H9 (cell line): ENCODE data around the gene RASGEF1C. TPM values are rescaled to one million over a fixed set of nuclear protein-coding genes. Genes with fewer than 3 reads are reported as not detected.

Experiments
- DNase-seq: peaks from one replicate; pipeline ENCODE4 v3.0.0-alpha.2; 2017
- H2AFZ ChIP-seq: one replicate; pipeline ENCODE4 v1.6.1; 2013; ENCODE audit warnings: mild to moderate bottlenecking, low read length, control low read depth, moderate library complexity
- H2AK5ac ChIP-seq: 2 replicates; pipeline ENCODE4 v1.6.1; 2013; ENCODE audit warnings: low read length, control low read depth, mixed read lengths; ENCODE audit not compliant: insufficient read length
- H2BK120ac ChIP-seq: one replicate; pipeline ENCODE4 v1.6.1; 2013; ENCODE audit warnings: low read depth, mild to moderate bottlenecking, low read length, control low read depth, inconsistent platforms; ENCODE audit not compliant: poor library complexity, severe bottlenecking
- H2BK12ac ChIP-seq: 2 replicates; pipeline ENCODE4 v1.6.1; 2013; ENCODE audit warnings: low read length, control low read depth, mixed read lengths, low read depth; ENCODE audit not compliant: insufficient read length
- H2BK15ac ChIP-seq: 2 replicates; pipeline ENCODE4 v1.6.1; 2013; ENCODE audit warnings: low read depth, low read length, control low read depth
- H2BK20ac ChIP-seq: one replicate; pipeline ENCODE4 v1.6.1; 2013; ENCODE audit warnings: low read depth, mild to moderate bottlenecking, low read length, control low read depth, inconsistent platforms; ENCODE audit not compliant: poor library complexity, severe bottlenecking
- H2BK5ac ChIP-seq: 2 replicates; pipeline ENCODE4 v1.6.1; 2013; ENCODE audit warnings: low read length, control low read depth, mixed read lengths; ENCODE audit not compliant: insufficient read length
- H3K14ac ChIP-seq: 2 replicates; pipeline ENCODE4 v1.6.1; 2013; ENCODE audit warnings: low read length, control low read depth; ENCODE audit not compliant: insufficient read depth
- H3K18ac ChIP-seq: 2 replicates; pipeline ENCODE4 v1.6.1; 2013; ENCODE audit warnings: low read depth, mild to moderate bottlenecking, mixed read lengths, low read length, control low read depth; ENCODE audit not compliant: insufficient read length
- H3K23ac ChIP-seq: 2 replicates; pipeline ENCODE4 v1.6.1; 2013; ENCODE audit warnings: low read length, control low read depth, mixed read lengths, low read depth; ENCODE audit not compliant: insufficient read length
- H3K23me2 ChIP-seq: 2 replicates; pipeline ENCODE4 v1.6.1; 2013; ENCODE audit warnings: low read depth, mild to moderate bottlenecking, mixed read lengths, low read length, control low read depth; ENCODE audit not compliant: insufficient read length, poor library complexity, severe bottlenecking
- H3K27ac ChIP-seq: 2 replicates; pipeline ENCODE4 v1.5.1; 2013; ENCODE audit warnings: low read length, control low read depth, mixed read lengths, low read depth; ENCODE audit not compliant: insufficient read length
- H3K27me3 ChIP-seq: 2 replicates; pipeline ENCODE4 v1.6.1; 2013; ENCODE audit warnings: low read length, control low read depth, inconsistent platforms; ENCODE audit not compliant: insufficient read depth
- H3K4ac ChIP-seq: 2 replicates; pipeline ENCODE4 v1.6.1; 2013; ENCODE audit warnings: low read depth, mild to moderate bottlenecking, control low read depth, inconsistent platforms, low read length, moderate library complexity
- H3K4me1 ChIP-seq: 2 replicates; pipeline ENCODE4 v1.6.1; 2013; ENCODE audit warnings: low read length, control low read depth, inconsistent platforms; ENCODE audit not compliant: insufficient read depth
- H3K4me2 ChIP-seq: 2 replicates; pipeline ENCODE4 v1.6.1; 2013; ENCODE audit warnings: low read length, control low read depth, mixed read lengths; ENCODE audit not compliant: insufficient read length, insufficient read depth
- H3K56ac ChIP-seq: 2 replicates; pipeline ENCODE4 v1.6.1; 2013; ENCODE audit warnings: low read depth, mild to moderate bottlenecking, mixed read lengths, low read length, control low read depth; ENCODE audit not compliant: insufficient read length
- H3K79me1 ChIP-seq: 2 replicates; pipeline ENCODE4 v1.6.1; 2013; ENCODE audit warnings: low read depth, mild to moderate bottlenecking, moderate library complexity, low read length, control low read depth, inconsistent platforms; ENCODE audit not compliant: insufficient read depth, poor library complexity, severe bottlenecking
- H3K79me2 ChIP-seq: 2 replicates; pipeline ENCODE4 v1.6.1; 2013; ENCODE audit warnings: low read length, control low read depth, inconsistent platforms; ENCODE audit not compliant: insufficient read depth
- H3K9ac ChIP-seq: 2 replicates; pipeline ENCODE4 v1.6.1; 2013; ENCODE audit warnings: low read length, control low read depth, mixed read lengths; ENCODE audit not compliant: insufficient read length; ENCODE audit errors: extremely low read depth
- H3K9me3 ChIP-seq: one replicate; pipeline ENCODE4 v1.6.1; 2013; ENCODE audit warnings: low read depth, low read length, inconsistent platforms; ENCODE audit not compliant: control insufficient read depth
- H3T11ph ChIP-seq: one replicate; pipeline ENCODE4 v1.6.1; 2013; ENCODE audit warnings: mild to moderate bottlenecking, low read length, control low read depth, inconsistent platforms
- H4K20me1 ChIP-seq: one replicate; pipeline ENCODE4 v1.6.1; 2013; ENCODE audit not compliant: control insufficient read depth, insufficient read length, insufficient read depth
- H4K5ac ChIP-seq: 2 replicates; pipeline ENCODE4 v1.6.1; 2013; ENCODE audit warnings: low read depth, mild to moderate bottlenecking, mixed read lengths, low read length, control low read depth; ENCODE audit not compliant: insufficient read length
- H4K8ac ChIP-seq: replicated peaks from 2 replicates; pipeline ENCODE4 v1.6.1; 2013; ENCODE audit warnings: low read length, control low read depth, mixed read lengths, low read depth; ENCODE audit not compliant: insufficient read length
- H4K91ac ChIP-seq: 2 replicates; pipeline ENCODE4 v1.6.1; 2013; ENCODE audit warnings: low read depth, mild to moderate bottlenecking, moderate library complexity, mixed read lengths, low read length, control low read depth; ENCODE audit not compliant: insufficient read length
- H3K27ac Mint-ChIP-seq, 3 experiments: 2 replicates in 2 of 3; 3 replicates in 1 of 3; pipeline ENCODE4 v1.8.0; 2020 to 2021; ENCODE audit warnings: mixed read lengths in 3 of 3, mild to moderate bottlenecking in 1 of 3, moderate library complexity in 1 of 3
- H3K27me3 Mint-ChIP-seq: 2 replicates; pipeline ENCODE4 v1.8.0; 2021; ENCODE audit warnings: low read depth, mild to moderate bottlenecking, moderate library complexity, mixed read lengths
- H3K36me3 Mint-ChIP-seq, 3 experiments: 2 replicates in 2 of 3; 3 replicates in 1 of 3; pipeline ENCODE4 v1.8.0; 2020 to 2021; ENCODE audit warnings: low read depth in 3 of 3, mixed read lengths in 3 of 3; ENCODE audit not compliant: insufficient read depth in 1 of 3
- H3K4me1 Mint-ChIP-seq, 2 experiments: 2 replicates each; pipeline ENCODE4 v1.8.0; 2020; ENCODE audit warnings: mixed read lengths in 2 of 2
- H3K4me3 Mint-ChIP-seq, 2 experiments: 2 replicates in 1 of 2; 3 replicates in 1 of 2; pipeline ENCODE4 v1.8.0; 2020 to 2021; ENCODE audit warnings: mild to moderate bottlenecking in 2 of 2, mixed read lengths in 2 of 2, moderate library complexity in 1 of 2
- H3K9me3 Mint-ChIP-seq, 2 experiments: 2 replicates in 1 of 2; 3 replicates in 1 of 2; pipeline ENCODE4 v1.8.0; 2020; ENCODE audit warnings: mild to moderate bottlenecking in 2 of 2, mixed read lengths in 2 of 2, moderate library complexity in 1 of 2
- WGBS: extraction: QIAGEN DNeasy Blood & Tissue Kit; methylation state at CpG from one replicate; pipeline ENCODE4 v1.1.7; 2013; ENCODE audit warnings: missing lambda C conversion rate, low lambda C conversion rate, mixed read lengths; ENCODE audit not compliant: insufficient read length; ENCODE audit errors: extremely low coverage; 5-methylcytosine and 5-hydroxymethylcytosine counted together
- total RNA-seq: library from RNA; stranded (reverse); gene quantifications from 2 replicates; pipeline ENCODE4 v1.2.1, GENCODE V29; 2021
- TF ChIP-seq, protein P1 (sequence below): fragments of 200-600 bp; sonication (generic); conservative IDR thresholded peaks from 3 replicates; pipeline ENCODE4 v1.8.0; 2021; ENCODE audit warnings: antibody characterized with exemption, mild to moderate bottlenecking

The RASGEF1C gene
- total RNA-seq, 1 experiment from 2014 or later, result 0.83 TPM

DNA sequence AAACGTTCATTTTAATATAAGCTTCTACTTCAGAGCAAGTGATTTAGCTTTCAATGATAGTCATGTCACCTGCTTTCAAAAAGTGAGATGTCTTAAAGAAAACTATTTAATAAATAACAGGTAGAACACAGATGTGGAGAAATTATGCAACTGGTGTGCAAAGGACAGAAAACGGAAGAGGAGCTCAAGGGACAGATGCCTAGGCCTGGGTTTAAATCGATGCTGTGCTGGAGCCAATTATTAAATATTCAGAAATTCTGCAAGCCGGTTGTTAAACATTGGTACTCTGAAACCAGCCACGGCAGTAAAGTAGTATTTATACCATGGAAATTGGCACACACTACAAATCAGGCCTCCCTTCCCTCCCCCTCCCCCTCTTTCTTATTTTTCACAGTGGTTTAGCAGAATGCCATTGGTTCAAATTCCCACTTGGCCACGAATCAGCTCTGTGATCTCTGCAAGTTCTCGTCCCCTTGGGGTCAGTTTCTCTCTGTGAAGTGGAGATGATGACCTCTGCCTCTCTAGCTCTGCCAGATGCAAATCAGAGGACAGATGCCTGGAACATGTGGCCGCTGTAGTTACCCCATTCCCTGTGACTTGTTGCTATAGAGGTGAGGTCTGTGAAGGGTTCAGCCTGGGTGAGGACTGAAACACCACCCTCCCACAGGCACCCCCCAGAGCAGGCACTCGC lies 131.3 kb downstream of the RASGEF1C start:
- TF ChIP-seq, protein P1, sequence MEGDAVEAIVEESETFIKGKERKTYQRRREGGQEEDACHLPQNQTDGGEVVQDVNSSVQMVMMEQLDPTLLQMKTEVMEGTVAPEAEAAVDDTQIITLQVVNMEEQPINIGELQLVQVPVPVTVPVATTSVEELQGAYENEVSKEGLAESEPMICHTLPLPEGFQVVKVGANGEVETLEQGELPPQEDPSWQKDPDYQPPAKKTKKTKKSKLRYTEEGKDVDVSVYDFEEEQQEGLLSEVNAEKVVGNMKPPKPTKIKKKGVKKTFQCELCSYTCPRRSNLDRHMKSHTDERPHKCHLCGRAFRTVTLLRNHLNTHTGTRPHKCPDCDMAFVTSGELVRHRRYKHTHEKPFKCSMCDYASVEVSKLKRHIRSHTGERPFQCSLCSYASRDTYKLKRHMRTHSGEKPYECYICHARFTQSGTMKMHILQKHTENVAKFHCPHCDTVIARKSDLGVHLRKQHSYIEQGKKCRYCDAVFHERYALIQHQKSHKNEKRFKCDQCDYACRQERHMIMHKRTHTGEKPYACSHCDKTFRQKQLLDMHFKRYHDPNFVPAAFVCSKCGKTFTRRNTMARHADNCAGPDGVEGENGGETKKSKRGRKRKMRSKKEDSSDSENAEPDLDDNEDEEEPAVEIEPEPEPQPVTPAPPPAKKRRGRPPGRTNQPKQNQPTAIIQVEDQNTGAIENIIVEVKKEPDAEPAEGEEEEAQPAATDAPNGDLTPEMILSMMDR, result no peak

More for the DNA sequence above, 131.3 kb downstream of the RASGEF1C start:
- H3K27me3 ChIP-seq, result no peaks in the 10 kb centered on the region
- H3K14ac ChIP-seq, result no peak overlapping the region
- H2BK120ac ChIP-seq, result no peak overlapping the region
- no peak overlapping the region for H2BK5ac ChIP-seq
- no peak overlapping the region for H3K56ac ChIP-seq
- Mint-ChIP-seq H3K27ac (no peak overlapping the region), H3K36me3 (peaks cover 19 to 36% (median 23%) of the 10 kb centered on the region in 3 experiments), H3K4me1 (peaks cover 20 to 26% of the 10 kb centered on the region in 2 experiments), H3K4me3 (no peak overlapping the region), H3K27me3 (peaks cover 18% of the 10 kb centered on the region), H3K9me3 (peaks cover 29 to 30% of the 10 kb centered on the region in 2 experiments)
- no peak overlapping the region for H2BK15ac ChIP-seq
- H2BK12ac ChIP-seq, result no peak overlapping the region
- no peak overlapping the region for H4K5ac ChIP-seq
- H4K20me1 ChIP-seq, result no peaks in the 10 kb centered on the region
- H3K79me2 ChIP-seq, result no peaks in the 10 kb centered on the region
- H3K23ac ChIP-seq, result no peak overlapping the region
- H3K4ac ChIP-seq, result no peak overlapping the region
- no peaks in the 10 kb centered on the region for H3K79me1 ChIP-seq
- H3K9me3 ChIP-seq, result peaks cover under 1% of the 10 kb centered on the region
- H2BK20ac ChIP-seq, result no peak overlapping the region
- WGBS, result no CpG with 5 or more reads among the region's 9 CpGs
- no peak overlapping the region for H3K4me2 ChIP-seq
- no peak overlapping the region for H2AK5ac ChIP-seq
- H3K18ac ChIP-seq, result no peak overlapping the region
- no peaks in the 10 kb centered on the region; the same call in 1 of the 2 replicates for H3K4me1 ChIP-seq
- no peak overlapping the region for H4K91ac ChIP-seq
- no peak for DNase-seq
- H4K8ac ChIP-seq, result no peak overlapping the region
- H2AFZ ChIP-seq, result no peak overlapping the region
- H3K9ac ChIP-seq, result no peak overlapping the region
- H3K23me2 ChIP-seq, result no peaks in the 10 kb centered on the region
- no peak overlapping the region for H3T11ph ChIP-seq
- no peak overlapping the region for H3K27ac ChIP-seq
